CD14-positive monocyte (primary cell): ENCODE results near the gene NSUN3. TPM values are rescaled to one million over a fixed set of nuclear protein-coding genes. Genes with fewer than 3 reads are reported as not detected.

Source experiments
- DNase-seq, 3 donors: peaks; one replicate each; pipeline ENCODE4 v3.0.0-alpha.2; 2011 to 2022
- H2AFZ ChIP-seq: 2 replicates; pipeline ENCODE4 v1.6.0; 2012; ENCODE audit warnings: mild to moderate bottlenecking, low read depth, low read length, inconsistent platforms; ENCODE audit not compliant: insufficient read depth, poor library complexity, severe bottlenecking
- H3K27ac ChIP-seq, 2 donors: 1 replicate in 1 of 2; 2 replicates in 1 of 2; pipeline ENCODE4 v1.5.1; 2012 to 2013; ENCODE audit warnings: low read length in 2 of 2, control low read depth in 1 of 2, inconsistent platforms in 1 of 2, low read depth in 1 of 2, mild to moderate bottlenecking in 1 of 2
- H3K27me3 ChIP-seq, 2 donors: one replicate each; pipeline versions ENCODE4 v1.6.0 to v1.6.1; 2011 to 2013; ENCODE audit warnings: low read length in 2 of 2; ENCODE audit not compliant: control insufficient read depth in 2 of 2, insufficient read depth in 2 of 2
- H3K36me3 ChIP-seq, 2 donors: replicated peaks in 1 of 2; 1 replicate in 1 of 2; 2 replicates in 1 of 2; pipeline versions ENCODE4 v1.5.1 to v1.6.1; 2012 to 2013; ENCODE audit warnings: low read length in 2 of 2, control low read depth in 1 of 2, inconsistent platforms in 1 of 2, mild to moderate bottlenecking in 1 of 2; ENCODE audit not compliant: insufficient read depth in 2 of 2, control insufficient read depth in 1 of 2
- H3K4me1 ChIP-seq, 2 donors: 1 replicate in 1 of 2; 2 replicates in 1 of 2; pipeline versions ENCODE4 v1.5.1 to v1.6.1; 2012 to 2013; ENCODE audit warnings: low read length in 2 of 2, control low read depth in 1 of 2, inconsistent platforms in 1 of 2, mild to moderate bottlenecking in 1 of 2, moderate library complexity in 1 of 2; ENCODE audit not compliant: insufficient read depth in 2 of 2, control insufficient read depth in 1 of 2
- H3K4me2 ChIP-seq: replicated peaks from 2 replicates; pipeline ENCODE3; 2012; ENCODE audit warnings: low read length, moderate library complexity, mild to moderate bottlenecking; ENCODE audit not compliant: poor library complexity, severe bottlenecking; ENCODE audit errors: extremely low read depth
- H3K4me3 ChIP-seq, 3 experiments: fragments of 200-600 bp in 1 of 3; sonication (generic) in 1 of 3; replicated peaks in 1 of 3; 1 replicate in 2 of 3; 2 replicates in 1 of 3; pipeline ENCODE4 v1.5.1; 2011 to 2013; ENCODE audit warnings: low read length in 3 of 3, mild to moderate bottlenecking in 3 of 3, control low read depth in 2 of 3, low read depth in 2 of 3, inconsistent platforms in 1 of 3, moderate library complexity in 1 of 3
- H3K79me2 ChIP-seq: 2 replicates; pipeline ENCODE4 v1.6.0; 2012; ENCODE audit warnings: mild to moderate bottlenecking, control low read depth, inconsistent platforms, low read length, moderate library complexity; ENCODE audit not compliant: insufficient read depth
- H3K9ac ChIP-seq: 2 replicates; pipeline ENCODE4 v1.6.0; 2017; ENCODE audit warnings: low read length, mild to moderate bottlenecking; ENCODE audit not compliant: insufficient read depth, poor library complexity, severe bottlenecking
- H3K9me3 ChIP-seq, 2 donors: replicated peaks in 1 of 2; 1 replicate in 1 of 2; 2 replicates in 1 of 2; pipeline versions ENCODE4 v1.5.1 to v1.6.1; 2012 to 2013; ENCODE audit warnings: low read length in 2 of 2, control low read depth in 1 of 2; ENCODE audit not compliant: control insufficient read depth in 1 of 2, insufficient read depth in 1 of 2
- H4K20me1 ChIP-seq: 2 replicates; pipeline ENCODE4 v1.6.0; 2012; ENCODE audit warnings: mild to moderate bottlenecking, low read length, control low read depth, moderate library complexity; ENCODE audit not compliant: insufficient read depth
- H3K27ac Mint-ChIP-seq, 7 donors: one replicate each; pipeline ENCODE4 v1.8.0; 2020; ENCODE audit warnings: mild to moderate bottlenecking in 7 of 7, mixed read lengths in 7 of 7, moderate library complexity in 6 of 7, inconsistent platforms in 2 of 7
- H3K27me3 Mint-ChIP-seq, 3 donors: one replicate each; pipeline ENCODE4 v1.8.0; 2021 to 2022; ENCODE audit warnings: low read depth in 3 of 3, mild to moderate bottlenecking in 3 of 3, mixed read lengths in 3 of 3, moderate library complexity in 3 of 3, inconsistent platforms in 1 of 3
- H3K36me3 Mint-ChIP-seq, 2 donors: one replicate each; pipeline ENCODE4 v1.8.0; 2020; ENCODE audit warnings: mixed read lengths in 2 of 2, inconsistent platforms in 1 of 2, mild to moderate bottlenecking in 1 of 2
- H3K4me1 Mint-ChIP-seq: one replicate; pipeline ENCODE4 v1.8.0; 2020; ENCODE audit warnings: mild to moderate bottlenecking, mixed read lengths
- H3K4me3 Mint-ChIP-seq, 2 donors: one replicate each; pipeline ENCODE4 v1.8.0; 2020; ENCODE audit warnings: mild to moderate bottlenecking in 2 of 2, mixed read lengths in 2 of 2, moderate library complexity in 1 of 2
- H3K9me3 Mint-ChIP-seq, 7 donors: one replicate each; pipeline ENCODE4 v1.8.0; 2020 to 2022; ENCODE audit warnings: mixed read lengths in 7 of 7, mild to moderate bottlenecking in 6 of 7, moderate library complexity in 6 of 7, inconsistent platforms in 2 of 7
- WGBS: methylation state at CpG from one replicate; pipeline ENCODE4 v1.1.5; 2013; ENCODE audit warnings: missing lambda C conversion rate; ENCODE audit not compliant: insufficient coverage; 5-methylcytosine and 5-hydroxymethylcytosine counted together
- intact Hi-C, 2 donors: fragments of 100-400 bp; cut with micrococcal nuclease; formaldehyde crosslinking; loops; one replicate each; pipeline versions ENCODE4 v1.15.0 to v1.15.1; 2023
- polyA plus RNA-seq, 3 donors: library from polyadenylated mRNA; depleted of rRNA in 1 of 3; unstranded in 2 of 3; stranded (reverse) in 1 of 3; fragments of 300-500 nt in 2 of 3; fragments of >200 nt in 1 of 3; fragmentation: Illumina TruSeq in 2 of 3; gene quantifications; 1 replicate in 2 of 3; 2 replicates in 1 of 3; pipeline ENCODE4 v1.2.3, GENCODE V29; 2012 to 2021
- TF ChIP-seq, protein P1 (sequence below): fragments of 200-600 bp; IDR thresholded peaks from one replicate; pipeline ENCODE4 v1.8.0; 2022; ENCODE audit warnings: antibody characterized with exemption, mild to moderate bottlenecking

The NSUN3 gene
- polyA plus RNA-seq, 3 donors = 6.6 to 8.8 (median 7.2) TPM

- no peak overlapping the region for H3K4me3 ChIP-seq
- Mint-ChIP-seq H3K36me3 (no peaks in the 10 kb centered on the region), H3K4me1 (peaks cover 2% of the 10 kb centered on the region), H3K4me3 (no peak overlapping the region), H3K27ac (no peak overlapping the region), H3K27me3 (peaks cover 0 to 1% (median 0%) of the 10 kb centered on the region in 3 donors), H3K9me3 (peaks cover 0 to 2% (median 0%) of the 10 kb centered on the region in 7 donors)
- DNase-seq = no peak
- no peak overlapping the region for H3K27ac ChIP-seq
- no peak overlapping the region for H3K4me2 ChIP-seq
- H3K9ac ChIP-seq = no peak overlapping the region
- no peaks in the 10 kb centered on the region for H3K27me3 ChIP-seq
- H4K20me1 ChIP-seq = no peaks in the 10 kb centered on the region
- H2AFZ ChIP-seq = no peak overlapping the region
- H3K36me3 ChIP-seq = no peaks in the 10 kb centered on the region
- no peaks in the 10 kb centered on the region for H3K79me2 ChIP-seq
- WGBS = no CpG with 5 or more reads among the region's 2 CpGs
- no peaks in the 10 kb centered on the region for H3K9me3 ChIP-seq
- no peaks in the 10 kb centered on the region for H3K4me1 ChIP-seq
- intact Hi-C loops = no loop called here
- TF ChIP-seq, protein P1, sequence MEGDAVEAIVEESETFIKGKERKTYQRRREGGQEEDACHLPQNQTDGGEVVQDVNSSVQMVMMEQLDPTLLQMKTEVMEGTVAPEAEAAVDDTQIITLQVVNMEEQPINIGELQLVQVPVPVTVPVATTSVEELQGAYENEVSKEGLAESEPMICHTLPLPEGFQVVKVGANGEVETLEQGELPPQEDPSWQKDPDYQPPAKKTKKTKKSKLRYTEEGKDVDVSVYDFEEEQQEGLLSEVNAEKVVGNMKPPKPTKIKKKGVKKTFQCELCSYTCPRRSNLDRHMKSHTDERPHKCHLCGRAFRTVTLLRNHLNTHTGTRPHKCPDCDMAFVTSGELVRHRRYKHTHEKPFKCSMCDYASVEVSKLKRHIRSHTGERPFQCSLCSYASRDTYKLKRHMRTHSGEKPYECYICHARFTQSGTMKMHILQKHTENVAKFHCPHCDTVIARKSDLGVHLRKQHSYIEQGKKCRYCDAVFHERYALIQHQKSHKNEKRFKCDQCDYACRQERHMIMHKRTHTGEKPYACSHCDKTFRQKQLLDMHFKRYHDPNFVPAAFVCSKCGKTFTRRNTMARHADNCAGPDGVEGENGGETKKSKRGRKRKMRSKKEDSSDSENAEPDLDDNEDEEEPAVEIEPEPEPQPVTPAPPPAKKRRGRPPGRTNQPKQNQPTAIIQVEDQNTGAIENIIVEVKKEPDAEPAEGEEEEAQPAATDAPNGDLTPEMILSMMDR = no peak
Observed at GRCh38 chr3:94167346-94167745, 104.5 kb downstream of the NSUN3 start.

DNA sequence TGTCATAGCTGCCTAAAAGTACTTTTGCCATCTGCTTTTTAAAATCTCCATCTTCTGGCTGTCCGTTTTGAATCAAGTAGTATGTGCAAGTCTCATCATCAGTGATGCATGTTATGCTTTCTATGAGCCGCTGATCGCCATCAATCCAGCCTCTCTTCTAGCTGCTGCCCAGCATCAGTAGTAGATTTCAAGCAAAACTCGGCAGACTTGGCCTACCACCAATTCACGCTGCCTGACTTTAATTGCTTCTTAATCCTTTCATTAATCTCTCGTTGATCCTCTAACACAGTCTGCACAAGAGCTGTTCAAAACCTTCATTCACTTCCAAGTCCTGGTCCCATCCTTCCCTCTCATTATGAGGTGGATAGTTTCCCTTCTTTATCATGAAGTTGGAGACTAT lies 104.9 kb downstream of the NSUN3 start:
- Histone ChIP-seq H3K79me2 (no peaks in the 10 kb centered on the region), H3K9ac (no peak overlapping the region), H3K9me3 (no peaks in the 10 kb centered on the region), H3K4me2 (no peak overlapping the region), H3K27me3 (no peaks in the 10 kb centered on the region), H3K27ac (no peak overlapping the region), H3K36me3 (no peaks in the 10 kb centered on the region), H3K4me1 (no peaks in the 10 kb centered on the region), H4K20me1 (no peaks in the 10 kb centered on the region), H2AFZ (no peak overlapping the region), H3K4me3 (no peak overlapping the region)
- intact Hi-C loops = no loop called here
- Mint-ChIP-seq H3K9me3 (peaks cover 0 to 2% (median 0%) of the 10 kb centered on the region in 7 donors), H3K27me3 (peaks cover 0 to 1% (median 0%) of the 10 kb centered on the region in 3 donors), H3K4me3 (no peak overlapping the region), H3K36me3 (no peaks in the 10 kb centered on the region), H3K4me1 (peaks cover 2% of the 10 kb centered on the region), H3K27ac (no peak overlapping the region)
- WGBS = 89% methylated on average over 5 of the region's 6 CpGs
- TF ChIP-seq, protein P1 = no peak
- no peak for DNase-seq
